HepG2 (cell line): Measurements from ENCODE around the gene SNX24. TPM values are rescaled to one million over a fixed set of nuclear protein-coding genes. Genes with fewer than 3 reads are reported as not detected.
A peak's percentile ranks its signal among the peaks of the same experiment; 100 is the strongest.

ENCODE experiments used
- ARNTL ChIP-seq: sonication (generic); formaldehyde crosslinking; IDR thresholded peaks from 2 replicates; pipeline ENCODE4 v1.4.0; 2020; ENCODE audit warnings: mild to moderate bottlenecking, missing genetic modification reagents
- RFX1 ChIP-seq: fragments of 450-650 bp; IDR thresholded peaks from 2 replicates; pipeline ENCODE4 v1.6.1; 2017
- RFX3 ChIP-seq: IDR thresholded peaks from 2 replicates; pipeline ENCODE4 v1.6.1; 2016; ENCODE audit warnings: missing biosample characterization, missing genetic modification reagents
- ZNF12 ChIP-seq: sonication (generic); formaldehyde crosslinking; IDR thresholded peaks from 2 replicates; pipeline ENCODE4 v1.5.0; 2020; ENCODE audit warnings: missing genetic modification reagents
- ZNF615 ChIP-seq: sonication (generic); formaldehyde crosslinking; IDR thresholded peaks from 2 replicates; pipeline ENCODE4 v1.5.0; 2020; ENCODE audit warnings: mild to moderate bottlenecking, missing genetic modification reagents, borderline replicate concordance
- ZNF713 ChIP-seq: sonication (generic); formaldehyde crosslinking; IDR thresholded peaks from 2 replicates; pipeline ENCODE4 v1.4.0; 2020; ENCODE audit warnings: mild to moderate bottlenecking, missing genetic modification reagents
- ZNF788 ChIP-seq: sonication (generic); formaldehyde crosslinking; IDR thresholded peaks from 2 replicates; pipeline ENCODE4 v1.5.0; 2020; ENCODE audit warnings: mild to moderate bottlenecking, missing genetic modification reagents, borderline replicate concordance
- ZSCAN30 ChIP-seq: sonication (generic); formaldehyde crosslinking; IDR thresholded peaks from 2 replicates; pipeline ENCODE4 v1.5.0; 2020; ENCODE audit warnings: mild to moderate bottlenecking, missing genetic modification reagents
- polyA plus RNA-seq, 8 experiments: library from polyadenylated mRNA; depleted of rRNA in 3 of 8; stranded (reverse) in 7 of 8; unstranded in 1 of 8; fragments of >200 nt; fragmentation: Illumina TruSeq in 4 of 8; extraction: Trizol in 4 of 8; gene quantifications; 2 replicates each; pipeline versions ENCODE4 v1.2.1 to v1.2.3, GENCODE V29; 2011 to 2016; ENCODE audit warnings: low read depth in 4 of 8, missing spikeins in 1 of 8, mixed read lengths in 1 of 8; ENCODE audit not compliant: insufficient read depth in 1 of 8
- total RNA-seq, 5 experiments: library from RNA; depleted of rRNA; stranded (reverse); fragments of >200 nt; fragmentation: Illumina TruSeq; extraction: Trizol; gene quantifications; 2 replicates each; pipeline ENCODE4 v1.2.3, GENCODE V29; 2016; ENCODE audit warnings: low read depth in 1 of 5
- TF ChIP-seq, protein P1 (sequence below): sonication (generic); formaldehyde crosslinking; IDR thresholded peaks from 2 replicates; pipeline ENCODE4 v1.4.0; 2020; ENCODE audit warnings: missing genetic modification reagents
- TF ChIP-seq, protein P2 (sequence below): sonication (generic); formaldehyde crosslinking; IDR thresholded peaks from 2 replicates; pipeline ENCODE4 v1.8.0; 2022; ENCODE audit warnings: missing genetic modification reagents, mild to moderate bottlenecking, inconsistent platforms, borderline replicate concordance
- TF ChIP-seq, protein P3 (sequence below): sonication (generic); formaldehyde crosslinking; IDR thresholded peaks from 2 replicates; pipeline ENCODE4 v1.5.1; 2020; ENCODE audit warnings: mild to moderate bottlenecking, missing genetic modification reagents
- TF ChIP-seq, protein P4 (sequence below): sonication (generic); formaldehyde crosslinking; IDR thresholded peaks from 2 replicates; pipeline ENCODE4 v1.4.0; 2020; ENCODE audit warnings: missing genetic modification reagents

Gene SNX24
- total and polyA plus RNA-seq, 2 of the 13 experiments (the other 11 are each of a cell fraction or from before 2014, with no cell fraction given), result 7.2 to 23.7 TPM

DNA sequence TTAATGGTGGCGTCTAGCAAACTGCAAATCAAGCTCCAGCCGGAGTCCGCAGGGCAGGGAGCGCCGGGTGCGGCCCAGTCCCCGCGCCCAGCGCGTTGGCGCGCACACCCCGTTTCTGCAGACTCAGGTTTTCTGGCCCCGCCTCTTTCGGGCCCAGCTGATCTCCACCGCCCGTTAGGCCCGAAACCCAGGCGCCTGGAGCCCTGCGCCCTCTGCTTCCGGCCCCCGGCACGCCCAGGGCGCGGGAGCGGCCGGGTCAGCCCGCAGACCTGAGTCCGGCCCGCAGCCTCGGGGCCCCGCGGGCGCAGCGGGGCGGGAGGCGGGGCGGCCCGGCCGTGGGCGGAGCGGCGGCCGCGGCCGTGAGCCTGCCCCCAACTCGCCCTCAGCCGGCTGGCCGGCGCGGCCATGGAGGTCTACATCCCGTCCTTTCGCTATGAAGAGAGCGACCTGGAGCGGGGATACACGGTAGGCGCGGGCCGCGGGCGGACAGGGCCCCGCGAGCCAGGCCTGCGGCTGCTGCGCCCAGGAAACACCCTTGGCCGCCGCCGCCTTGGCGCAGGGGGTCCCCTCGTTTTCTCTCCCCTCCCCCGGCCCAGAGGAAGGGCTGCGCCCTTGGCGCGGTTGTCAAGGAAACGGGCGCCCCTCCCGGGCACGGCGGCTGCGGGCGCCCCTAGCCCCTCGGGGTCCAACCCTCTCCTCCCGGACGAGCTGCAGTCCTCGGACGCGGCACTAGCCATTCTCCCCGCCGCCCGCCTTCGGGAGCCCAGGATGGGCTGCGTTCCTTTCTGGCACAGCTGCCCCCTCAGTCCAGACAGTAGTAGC, at the start of gene SNX24 (continued):
- TF ChIP-seq, protein P1, sequence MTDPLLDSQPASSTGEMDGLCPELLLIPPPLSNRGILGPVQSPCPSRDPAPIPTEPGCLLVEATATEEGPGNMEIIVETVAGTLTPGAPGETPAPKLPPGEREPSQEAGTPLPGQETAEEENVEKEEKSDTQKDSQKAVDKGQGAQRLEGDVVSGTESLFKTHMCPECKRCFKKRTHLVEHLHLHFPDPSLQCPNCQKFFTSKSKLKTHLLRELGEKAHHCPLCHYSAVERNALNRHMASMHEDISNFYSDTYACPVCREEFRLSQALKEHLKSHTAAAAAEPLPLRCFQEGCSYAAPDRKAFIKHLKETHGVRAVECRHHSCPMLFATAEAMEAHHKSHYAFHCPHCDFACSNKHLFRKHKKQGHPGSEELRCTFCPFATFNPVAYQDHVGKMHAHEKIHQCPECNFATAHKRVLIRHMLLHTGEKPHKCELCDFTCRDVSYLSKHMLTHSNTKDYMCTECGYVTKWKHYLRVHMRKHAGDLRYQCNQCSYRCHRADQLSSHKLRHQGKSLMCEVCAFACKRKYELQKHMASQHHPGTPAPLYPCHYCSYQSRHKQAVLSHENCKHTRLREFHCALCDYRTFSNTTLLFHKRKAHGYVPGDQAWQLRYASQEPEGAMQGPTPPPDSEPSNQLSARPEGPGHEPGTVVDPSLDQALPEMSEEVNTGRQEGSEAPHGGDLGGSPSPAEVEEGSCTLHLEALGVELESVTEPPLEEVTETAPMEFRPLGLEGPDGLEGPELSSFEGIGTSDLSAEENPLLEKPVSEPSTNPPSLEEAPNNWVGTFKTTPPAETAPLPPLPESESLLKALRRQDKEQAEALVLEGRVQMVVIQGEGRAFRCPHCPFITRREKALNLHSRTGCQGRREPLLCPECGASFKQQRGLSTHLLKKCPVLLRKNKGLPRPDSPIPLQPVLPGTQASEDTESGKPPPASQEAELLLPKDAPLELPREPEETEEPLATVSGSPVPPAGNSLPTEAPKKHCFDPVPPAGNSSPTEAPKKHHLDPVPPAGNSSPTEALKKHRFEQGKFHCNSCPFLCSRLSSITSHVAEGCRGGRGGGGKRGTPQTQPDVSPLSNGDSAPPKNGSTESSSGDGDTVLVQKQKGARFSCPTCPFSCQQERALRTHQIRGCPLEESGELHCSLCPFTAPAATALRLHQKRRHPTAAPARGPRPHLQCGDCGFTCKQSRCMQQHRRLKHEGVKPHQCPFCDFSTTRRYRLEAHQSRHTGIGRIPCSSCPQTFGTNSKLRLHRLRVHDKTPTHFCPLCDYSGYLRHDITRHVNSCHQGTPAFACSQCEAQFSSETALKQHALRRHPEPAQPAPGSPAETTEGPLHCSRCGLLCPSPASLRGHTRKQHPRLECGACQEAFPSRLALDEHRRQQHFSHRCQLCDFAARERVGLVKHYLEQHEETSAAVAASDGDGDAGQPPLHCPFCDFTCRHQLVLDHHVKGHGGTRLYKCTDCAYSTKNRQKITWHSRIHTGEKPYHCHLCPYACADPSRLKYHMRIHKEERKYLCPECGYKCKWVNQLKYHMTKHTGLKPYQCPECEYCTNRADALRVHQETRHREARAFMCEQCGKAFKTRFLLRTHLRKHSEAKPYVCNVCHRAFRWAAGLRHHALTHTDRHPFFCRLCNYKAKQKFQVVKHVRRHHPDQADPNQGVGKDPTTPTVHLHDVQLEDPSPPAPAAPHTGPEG (CRISPR knock-in tag), result no peak
- 0 out of 2 replicates have a peak, but pooled peaks have one; percentile 44 for TF ChIP-seq ZNF788 (CRISPR knock-in tag)
- peak; percentile 23; the same call in 1 of the 2 replicates for TF ChIP-seq ARNTL (CRISPR knock-in tag)
- 0 out of 2 replicates have a peak, but pooled peaks have one; percentile 16 for TF ChIP-seq ZNF12 (CRISPR knock-in tag)
- 0 out of 2 replicates have a peak, but pooled peaks have one; percentile 56 for TF ChIP-seq ZNF713 (CRISPR knock-in tag)
- no peak for TF ChIP-seq ZNF615 (CRISPR knock-in tag)
- TF ChIP-seq, protein P2, sequence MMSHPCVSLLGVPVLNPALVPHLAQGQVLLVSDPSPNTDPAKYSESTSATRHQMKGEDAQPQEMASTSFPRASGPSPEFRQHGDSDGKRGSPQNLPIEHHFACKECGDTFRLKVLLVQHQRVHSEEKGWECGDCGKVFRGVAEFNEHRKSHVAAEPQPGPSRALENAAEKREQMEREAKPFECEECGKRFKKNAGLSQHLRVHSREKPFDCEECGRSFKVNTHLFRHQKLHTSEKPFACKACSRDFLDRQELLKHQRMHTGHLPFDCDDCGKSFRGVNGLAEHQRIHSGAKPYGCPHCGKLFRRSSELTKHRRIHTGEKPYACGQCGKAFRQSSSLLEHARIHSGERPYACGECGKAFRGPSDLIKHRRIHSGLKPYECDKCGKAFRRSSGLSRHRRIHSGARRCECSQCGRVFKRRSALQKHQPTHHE (CRISPR knock-in tag), result no peak
- TF ChIP-seq, protein P3, sequence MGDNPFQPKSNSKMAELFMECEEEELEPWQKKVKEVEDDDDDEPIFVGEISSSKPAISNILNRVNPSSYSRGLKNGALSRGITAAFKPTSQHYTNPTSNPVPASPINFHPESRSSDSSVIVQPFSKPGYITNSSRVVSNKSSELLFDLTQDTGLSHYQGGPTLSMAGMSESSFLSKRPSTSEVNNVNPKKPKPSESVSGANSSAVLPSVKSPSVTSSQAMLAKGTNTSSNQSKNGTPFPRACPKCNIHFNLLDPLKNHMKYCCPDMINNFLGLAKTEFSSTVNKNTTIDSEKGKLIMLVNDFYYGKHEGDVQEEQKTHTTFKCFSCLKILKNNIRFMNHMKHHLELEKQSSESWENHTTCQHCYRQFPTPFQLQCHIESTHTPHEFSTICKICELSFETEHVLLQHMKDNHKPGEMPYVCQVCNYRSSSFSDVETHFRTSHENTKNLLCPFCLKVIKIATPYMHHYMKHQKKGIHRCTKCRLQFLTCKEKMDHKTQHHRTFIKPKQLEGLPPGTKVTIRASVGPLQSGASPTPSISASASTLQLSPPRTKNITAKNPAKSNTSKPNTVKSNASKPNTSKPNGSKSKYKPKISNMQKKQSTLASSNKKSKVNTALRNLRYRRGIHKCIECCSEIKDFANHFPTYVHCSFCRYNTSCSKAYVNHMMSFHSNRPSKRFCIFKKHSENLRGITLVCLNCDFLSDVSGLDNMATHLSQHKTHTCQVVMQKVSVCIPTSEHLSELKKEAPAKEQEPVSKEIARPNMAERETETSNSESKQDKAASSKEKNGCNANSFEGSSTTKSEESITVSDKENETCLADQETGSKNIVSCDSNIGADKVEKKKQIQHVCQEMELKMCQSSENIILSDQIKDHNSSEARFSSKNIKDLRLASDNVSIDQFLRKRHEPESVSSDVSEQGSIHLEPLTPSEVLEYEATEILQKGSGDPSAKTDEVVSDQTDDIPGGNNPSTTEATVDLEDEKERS, result no peak
- peak; percentile 58; the same call in 1 of the 2 replicates for TF ChIP-seq RFX3 (CRISPR knock-in tag)
- TF ChIP-seq RFX1, result peak; percentile 70
- TF ChIP-seq, protein P4, sequence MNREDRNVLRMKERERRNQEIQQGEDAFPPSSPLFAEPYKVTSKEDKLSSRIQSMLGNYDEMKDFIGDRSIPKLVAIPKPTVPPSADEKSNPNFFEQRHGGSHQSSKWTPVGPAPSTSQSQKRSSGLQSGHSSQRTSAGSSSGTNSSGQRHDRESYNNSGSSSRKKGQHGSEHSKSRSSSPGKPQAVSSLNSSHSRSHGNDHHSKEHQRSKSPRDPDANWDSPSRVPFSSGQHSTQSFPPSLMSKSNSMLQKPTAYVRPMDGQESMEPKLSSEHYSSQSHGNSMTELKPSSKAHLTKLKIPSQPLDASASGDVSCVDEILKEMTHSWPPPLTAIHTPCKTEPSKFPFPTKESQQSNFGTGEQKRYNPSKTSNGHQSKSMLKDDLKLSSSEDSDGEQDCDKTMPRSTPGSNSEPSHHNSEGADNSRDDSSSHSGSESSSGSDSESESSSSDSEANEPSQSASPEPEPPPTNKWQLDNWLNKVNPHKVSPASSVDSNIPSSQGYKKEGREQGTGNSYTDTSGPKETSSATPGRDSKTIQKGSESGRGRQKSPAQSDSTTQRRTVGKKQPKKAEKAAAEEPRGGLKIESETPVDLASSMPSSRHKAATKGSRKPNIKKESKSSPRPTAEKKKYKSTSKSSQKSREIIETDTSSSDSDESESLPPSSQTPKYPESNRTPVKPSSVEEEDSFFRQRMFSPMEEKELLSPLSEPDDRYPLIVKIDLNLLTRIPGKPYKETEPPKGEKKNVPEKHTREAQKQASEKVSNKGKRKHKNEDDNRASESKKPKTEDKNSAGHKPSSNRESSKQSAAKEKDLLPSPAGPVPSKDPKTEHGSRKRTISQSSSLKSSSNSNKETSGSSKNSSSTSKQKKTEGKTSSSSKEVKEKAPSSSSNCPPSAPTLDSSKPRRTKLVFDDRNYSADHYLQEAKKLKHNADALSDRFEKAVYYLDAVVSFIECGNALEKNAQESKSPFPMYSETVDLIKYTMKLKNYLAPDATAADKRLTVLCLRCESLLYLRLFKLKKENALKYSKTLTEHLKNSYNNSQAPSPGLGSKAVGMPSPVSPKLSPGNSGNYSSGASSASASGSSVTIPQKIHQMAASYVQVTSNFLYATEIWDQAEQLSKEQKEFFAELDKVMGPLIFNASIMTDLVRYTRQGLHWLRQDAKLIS, result no peak
- TF ChIP-seq ZSCAN30 (CRISPR knock-in tag), result no peak
